PC-9 (cell line): ENCODE results near the gene TARM1.

ENCODE experiments used
- CTCF ChIP-seq: fragments of 200-600 bp; sonication (generic); conservative IDR thresholded peaks from 2 replicates; pipeline ENCODE4 v1.6.1; 2017; ENCODE audit warnings: mixed run types, antibody characterized with exemption, mild to moderate bottlenecking, moderate library complexity
- EZH2 ChIP-seq: fragments of 200-600 bp; sonication (generic); IDR thresholded peaks from 2 replicates; pipeline ENCODE4 v1.8.0; 2017; ENCODE audit warnings: antibody characterized with exemption, low read depth

GRCh38 chr19:54045771-54046170 lies 35.4 kb downstream of the TARM1 start:
- TF ChIP-seq CTCF (no peak), EZH2 (no peak)
